Fibroblast of lung (primary cell): Measurements from ENCODE around the gene MACROD1.

Experiments
- CTCF ChIP-seq, 2 donors: IDR thresholded peaks in 1 of 2; conservative IDR thresholded peaks in 1 of 2; 1 replicate in 1 of 2; 2 replicates in 1 of 2; pipeline ENCODE4 v1.5.1; 2011 to 2012; ENCODE audit warnings: low read length in 2 of 2, control low read depth in 1 of 2, inconsistent platforms in 1 of 2, low read depth in 1 of 2, mild to moderate bottlenecking in 1 of 2
- EZH2 ChIP-seq: IDR thresholded peaks from 2 replicates; pipeline ENCODE4 v1.5.1; 2012; ENCODE audit warnings: low read length, control low read depth, mild to moderate bottlenecking; ENCODE audit errors: missing control alignments

- TF ChIP-seq CTCF (conservative IDR thresholded peaks at IDR 0.05 in 1 of 2, IDR thresholded peaks at IDR 0.05 in 1 of 2; ENCODE audit: low read depth in 1 of 2, low read length in 2 of 2) (no peak), EZH2 (no peak)
Measured at GRCh38 chr11:64092111-64092760, 73.7 kb downstream of the MACROD1 start.
